NCI-H128 (cell line): ENCODE results near the gene PAPOLB.

Source experiments
- DNase-seq: peaks from one replicate; lab custom pipeline; 2025; ENCODE audit not compliant: unreplicated experiment; lab: John Stamatoyannopoulos, UW

PAPOLB gene

DNA sequence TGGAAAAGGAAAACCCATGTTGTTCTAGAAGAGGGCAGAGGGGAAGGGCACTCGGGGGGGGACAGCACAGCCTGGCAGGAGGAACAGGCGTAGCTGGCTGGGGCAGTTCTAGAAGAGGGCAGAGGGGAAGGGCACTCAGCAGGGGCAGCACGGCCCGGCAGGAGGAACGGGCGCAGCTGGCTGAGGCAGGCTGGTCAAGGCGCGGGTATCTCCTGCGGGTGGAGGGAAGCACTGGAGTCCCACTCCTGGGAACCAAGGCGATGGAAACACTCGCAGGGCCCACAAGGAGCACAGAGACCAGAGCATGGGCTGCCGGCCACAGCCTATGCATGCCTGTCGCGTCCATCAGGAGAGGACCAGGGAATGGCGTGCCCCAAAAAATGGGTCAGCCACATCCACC, 36.7 kb downstream of the PAPOLB start:
- no peak for DNase-seq

DNA sequence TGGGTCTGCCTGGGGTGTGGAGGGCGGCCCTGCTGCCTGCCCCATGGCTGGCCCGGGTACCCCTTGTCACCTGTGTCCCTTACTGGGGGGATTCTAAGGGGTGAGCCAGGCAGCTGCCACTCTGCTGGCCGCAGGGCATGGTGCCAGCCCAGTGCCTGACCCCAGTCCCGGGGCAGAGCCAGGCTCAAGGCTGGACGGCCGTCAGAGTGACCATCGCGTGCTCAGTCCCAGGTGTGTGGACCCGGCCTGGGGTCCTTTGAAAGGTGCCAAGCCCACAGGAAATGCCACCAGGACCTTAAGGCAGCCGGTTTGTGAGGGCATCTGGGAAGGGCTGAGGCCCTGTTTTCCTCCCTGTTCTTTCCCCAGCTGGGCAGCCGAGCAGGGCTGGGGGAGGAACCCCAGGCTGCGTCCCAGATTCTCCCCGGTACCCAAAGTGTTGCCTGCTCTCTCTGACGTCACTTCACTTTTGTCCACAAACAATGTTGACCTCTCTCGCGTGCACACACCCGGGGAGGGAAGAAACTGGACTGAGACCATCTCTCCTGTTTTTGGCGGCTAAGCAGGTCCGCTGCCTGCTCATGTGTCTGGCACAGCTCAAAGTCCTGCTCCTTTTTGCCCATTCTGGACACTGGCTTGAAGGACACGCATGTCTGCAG, 37.6 kb downstream of the PAPOLB start:
- DNase-seq, result no peak

DNA sequence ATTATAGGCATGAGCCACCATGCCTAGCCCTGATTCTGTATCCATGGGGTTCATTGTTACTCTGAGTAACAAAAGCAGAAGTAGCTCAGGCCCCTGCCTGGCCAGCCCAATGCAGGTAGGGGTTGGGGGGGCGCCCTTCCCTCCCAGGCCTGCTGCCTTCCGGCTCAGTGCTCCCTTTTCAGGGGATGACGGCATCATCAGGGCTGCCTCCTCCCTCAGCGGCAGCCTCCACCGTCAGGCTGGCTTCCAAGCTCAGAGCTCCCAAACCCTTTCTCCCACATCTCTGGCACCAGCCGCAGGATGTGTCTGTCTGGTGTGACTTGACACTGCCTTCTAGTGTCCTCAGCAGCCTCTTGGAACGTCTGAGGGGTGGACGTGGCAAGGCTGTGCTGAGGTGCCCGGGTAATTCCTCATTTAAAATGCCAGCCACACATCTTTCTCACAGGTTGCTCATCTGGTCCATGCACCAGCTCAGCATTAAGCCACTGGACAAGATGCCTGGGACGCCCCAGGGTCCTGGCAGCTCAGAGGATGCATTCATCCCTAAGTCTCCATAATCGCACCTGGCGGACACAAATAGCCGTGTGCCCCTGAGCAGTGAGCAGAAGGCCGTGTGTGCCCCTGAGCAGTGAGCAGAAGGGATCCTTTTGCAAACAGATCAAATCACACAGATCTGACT, 38.2 kb downstream of the PAPOLB start:
- DNase-seq, result no peak

DNA sequence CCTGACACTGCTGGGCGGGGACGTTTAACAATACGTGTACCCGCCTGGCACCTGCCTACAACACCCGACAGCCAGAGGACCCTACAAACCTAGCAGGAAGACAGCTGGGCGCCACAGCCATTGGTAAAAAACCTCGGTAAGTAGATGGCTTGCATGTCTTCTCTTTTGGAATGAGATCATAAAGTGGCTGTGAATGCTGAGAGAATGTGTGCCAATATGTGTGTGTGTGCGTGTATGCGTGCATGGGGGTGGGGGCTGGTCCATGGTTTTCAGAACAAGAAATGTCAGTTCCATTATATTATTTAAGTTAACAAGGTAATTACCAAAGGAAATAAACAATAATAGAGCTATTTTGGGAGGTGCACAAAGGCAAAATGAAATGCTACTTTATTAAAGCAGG, 39.2 kb downstream of the PAPOLB start:
- no peak for DNase-seq

DNA sequence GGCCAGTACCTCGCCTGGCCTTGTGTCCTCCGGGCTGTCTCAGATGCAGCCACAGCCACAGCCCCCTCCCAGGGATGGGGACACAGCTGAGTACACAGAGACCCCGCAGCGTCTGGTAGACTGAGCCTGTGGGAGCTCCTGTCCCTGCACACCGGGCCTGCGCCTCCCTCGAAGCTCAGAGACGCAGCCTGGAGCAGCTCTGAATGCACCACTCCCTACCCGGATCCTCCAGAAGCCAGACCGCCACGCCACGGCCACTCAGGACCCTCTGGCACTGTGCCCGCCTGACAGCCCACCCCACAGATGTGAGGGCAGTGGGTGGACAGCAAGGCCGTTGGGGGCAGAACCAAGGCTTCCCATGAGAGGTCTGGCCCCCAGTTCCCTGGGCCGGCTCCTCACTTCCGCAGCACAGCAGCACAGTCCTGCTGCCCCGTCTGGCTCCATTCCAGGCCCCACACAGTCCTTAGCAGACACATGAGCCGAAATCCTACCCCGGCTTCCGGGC, 40.8 kb downstream of the PAPOLB start:
- DNase-seq, result no peak

DNA sequence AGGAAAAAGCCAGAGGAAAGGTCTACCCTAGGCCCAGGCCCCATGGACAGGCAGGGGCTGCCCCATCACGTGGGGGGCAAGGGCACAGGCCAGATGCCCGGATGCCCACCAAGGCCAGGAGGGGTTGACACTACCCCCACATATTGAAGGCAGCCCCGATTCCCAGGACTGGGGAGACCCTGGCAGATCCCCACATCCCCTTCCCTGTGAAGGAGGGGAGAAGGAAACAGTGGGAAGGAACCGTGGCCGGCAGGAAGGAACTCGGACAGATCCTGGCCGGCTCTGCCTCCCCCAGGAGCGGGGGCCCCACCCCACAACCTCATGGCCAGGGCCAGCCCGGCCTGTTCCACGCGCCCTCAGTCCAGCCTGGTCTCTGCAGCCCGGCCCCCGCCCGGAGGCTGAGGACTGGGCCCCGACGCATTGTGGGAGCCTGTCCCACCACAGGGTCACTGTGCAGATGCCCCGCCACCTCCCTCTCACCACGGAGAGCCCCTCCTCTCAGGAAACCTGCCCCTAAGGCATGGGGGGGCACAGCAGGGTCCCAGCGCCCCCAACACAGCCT, 41.3 kb downstream of the PAPOLB start:
- DNase-seq, result no peak

DNA sequence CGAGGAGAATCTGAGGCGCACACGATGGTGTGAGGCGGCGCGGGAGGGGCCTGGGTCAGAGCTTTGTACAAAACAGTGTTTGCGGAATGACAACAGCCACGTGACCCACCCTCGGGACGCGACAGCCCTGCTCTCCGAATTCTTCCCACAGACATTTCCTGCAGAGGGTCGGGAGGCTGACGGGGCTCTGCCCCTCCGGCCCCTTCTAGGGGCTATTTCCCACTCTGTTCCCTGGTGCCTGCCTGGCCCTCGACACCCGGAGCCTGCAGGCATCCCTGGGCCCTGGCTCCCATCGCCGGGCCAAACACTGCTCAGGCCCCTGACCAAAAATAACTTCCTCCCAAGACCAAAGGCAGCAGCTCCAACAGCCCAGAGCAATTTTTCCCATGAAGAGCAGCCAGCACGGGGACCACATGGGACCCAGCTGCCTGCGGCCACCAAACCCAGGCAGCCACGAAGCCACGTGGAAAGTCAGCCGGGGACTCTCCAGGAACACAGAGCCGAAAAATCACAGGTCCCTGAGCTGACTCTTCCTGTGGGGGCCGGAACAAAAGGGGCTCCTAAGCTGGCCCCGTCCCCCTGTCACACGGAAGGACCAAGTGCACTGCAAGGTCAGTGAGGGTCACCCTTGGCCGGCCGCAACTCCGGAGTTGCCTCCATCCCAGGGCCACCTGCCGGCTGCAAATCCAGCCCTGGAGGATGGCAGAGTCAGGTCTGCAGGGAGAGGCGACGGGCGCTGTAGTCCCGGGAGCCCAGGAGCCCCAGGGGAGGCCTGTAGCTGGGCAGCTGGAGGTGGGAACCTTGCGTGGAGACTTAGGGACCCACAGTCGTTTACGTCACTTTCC, 42.0 kb downstream of the PAPOLB start:
- DNase-seq, result no peak

DNA sequence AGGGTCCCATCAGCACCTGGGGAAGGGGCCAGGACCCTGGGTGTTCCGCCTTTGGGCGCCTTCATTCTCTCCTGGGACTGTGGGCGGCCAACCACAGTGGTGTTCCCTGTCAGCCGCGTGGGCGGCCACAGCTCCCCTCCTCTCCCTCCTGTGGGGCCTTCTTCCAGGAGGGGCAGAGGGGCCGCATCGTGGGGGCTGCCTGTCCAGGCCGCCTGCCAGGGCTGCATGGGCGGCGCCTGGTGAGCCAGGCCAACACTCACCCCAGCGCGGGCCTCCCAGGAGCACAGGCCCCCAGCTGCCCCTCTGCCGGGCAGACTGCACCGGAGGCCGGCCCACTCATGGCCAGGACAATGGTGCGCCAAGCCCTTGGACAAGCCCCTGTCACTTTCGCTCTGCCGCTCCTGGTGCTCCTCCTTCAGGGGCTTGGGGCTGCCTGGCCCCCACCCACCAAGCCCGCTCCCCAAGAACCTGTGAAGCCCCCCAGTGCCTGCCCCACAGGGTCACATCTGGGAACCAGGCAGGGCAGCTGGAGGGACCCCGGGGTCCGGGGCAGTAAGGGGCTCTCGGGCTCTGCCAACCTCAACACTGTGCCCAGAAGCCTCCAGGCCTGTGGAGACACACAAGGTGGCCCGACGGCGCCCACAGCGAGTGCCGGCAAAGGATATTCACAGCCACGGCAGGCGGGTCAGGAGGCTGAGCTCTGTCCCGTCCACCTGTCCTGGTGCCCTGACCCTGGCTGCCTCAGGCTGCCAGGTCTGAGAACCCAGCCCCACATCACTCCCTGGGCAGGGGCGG, 43.6 kb downstream of the PAPOLB start:
- no peak for DNase-seq

DNA sequence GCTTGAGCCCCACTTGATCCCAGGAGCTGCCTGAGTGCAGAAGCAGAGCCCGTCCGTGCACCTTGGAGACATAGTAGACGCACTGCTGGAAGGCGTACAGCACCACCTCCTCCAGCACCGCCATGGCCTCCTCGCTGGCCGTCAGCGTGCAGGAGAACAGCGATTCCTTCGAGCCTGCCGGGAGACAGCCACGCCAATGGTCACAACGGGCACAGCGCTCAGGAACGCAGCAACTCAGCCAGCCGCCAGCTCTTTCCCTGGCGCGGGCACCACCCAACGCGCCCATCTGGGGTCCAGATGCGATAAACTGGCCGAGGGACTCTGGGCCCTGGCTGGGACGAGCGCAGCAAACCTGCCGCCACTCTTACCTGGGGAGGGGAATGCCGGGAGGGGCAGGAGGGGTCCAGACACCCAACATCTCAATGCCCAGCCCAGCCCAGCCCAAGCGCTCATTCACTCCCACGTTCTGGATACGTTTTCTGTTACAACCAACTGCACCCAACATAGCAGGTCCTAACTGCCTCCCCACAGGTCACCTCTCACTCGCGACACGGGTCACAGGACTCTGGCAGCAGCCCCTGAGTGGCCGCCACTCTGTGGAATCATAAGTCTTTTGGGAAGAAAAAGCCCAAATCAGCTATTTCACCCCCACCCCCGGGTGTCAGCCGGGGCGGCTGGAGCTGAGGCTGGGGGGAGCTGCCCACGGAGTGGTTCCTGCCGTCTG, 44.5 kb downstream of the PAPOLB start:
- DNase-seq, result no peak

DNA sequence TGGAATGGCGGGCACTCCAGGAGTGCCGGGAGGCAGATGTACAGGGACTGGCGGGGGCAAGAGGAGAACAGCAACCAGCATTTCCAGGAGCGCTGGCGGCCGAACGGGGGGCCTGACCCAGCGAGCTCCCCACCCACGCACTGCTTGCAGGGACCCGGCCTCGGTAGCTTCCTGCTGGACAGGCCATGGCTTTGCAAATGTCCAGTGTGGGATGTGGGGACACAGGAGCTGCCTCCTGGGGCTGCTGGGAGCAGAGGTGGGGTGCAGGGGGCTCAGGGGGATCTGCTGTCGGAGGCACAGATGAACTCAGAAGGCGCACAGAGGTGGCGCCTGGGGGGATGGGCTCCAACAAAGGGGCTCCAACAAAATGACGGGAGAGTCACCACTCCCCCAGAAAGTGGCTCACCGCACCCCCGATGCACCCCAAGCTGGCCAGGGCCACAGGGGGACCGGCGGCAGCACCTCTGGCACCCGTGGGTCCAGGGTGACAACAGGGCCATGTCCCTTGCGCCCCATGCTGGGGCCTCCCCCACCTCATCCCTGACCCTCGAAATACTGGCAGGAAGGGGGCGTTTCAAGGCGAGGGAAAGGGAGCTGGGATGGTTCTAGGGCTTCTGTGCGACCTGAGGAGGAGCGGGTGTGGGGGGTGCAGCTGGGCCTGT, 45.3 kb downstream of the PAPOLB start:
- no peak for DNase-seq

DNA sequence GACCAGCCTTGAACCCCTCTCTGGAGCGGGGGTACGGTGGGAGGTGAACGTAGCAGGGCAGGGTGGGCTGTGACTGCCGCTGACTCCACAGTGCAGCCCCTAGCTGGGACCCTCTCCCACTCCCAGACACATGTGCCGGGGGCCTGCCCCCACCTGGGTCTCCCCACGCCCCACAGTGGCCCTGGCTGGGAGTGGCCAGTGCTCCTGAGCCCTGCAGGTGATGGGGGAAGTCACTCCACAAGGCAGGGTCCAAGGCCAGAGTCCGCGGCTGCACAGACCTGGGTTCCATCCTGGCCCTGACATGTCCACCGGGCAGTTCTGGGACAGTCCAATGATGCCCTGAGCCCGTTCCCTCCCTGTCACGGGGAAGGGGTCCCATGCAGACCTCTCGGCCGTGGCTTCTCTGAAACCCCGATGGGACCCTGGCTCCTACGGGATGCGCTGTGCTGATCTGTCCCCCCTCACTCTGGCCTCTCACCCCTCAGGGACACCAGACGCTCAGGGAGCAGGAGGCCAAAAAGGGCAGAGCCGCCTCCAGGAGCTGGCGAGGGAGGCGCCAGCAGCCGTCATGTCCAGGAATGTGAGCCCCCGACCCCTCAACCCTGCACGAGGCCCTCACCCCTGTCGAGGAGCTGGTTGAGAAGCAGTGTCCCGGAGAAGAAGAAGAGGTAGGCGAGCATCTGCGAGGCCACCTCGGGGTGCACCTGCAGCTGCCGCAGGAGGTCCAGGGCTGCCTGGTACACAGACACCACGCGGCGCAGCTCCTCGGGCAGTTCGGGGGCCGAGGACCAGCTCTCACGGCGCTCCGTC, 46.0 kb downstream of the PAPOLB start:
- DNase-seq, result no peak

DNA sequence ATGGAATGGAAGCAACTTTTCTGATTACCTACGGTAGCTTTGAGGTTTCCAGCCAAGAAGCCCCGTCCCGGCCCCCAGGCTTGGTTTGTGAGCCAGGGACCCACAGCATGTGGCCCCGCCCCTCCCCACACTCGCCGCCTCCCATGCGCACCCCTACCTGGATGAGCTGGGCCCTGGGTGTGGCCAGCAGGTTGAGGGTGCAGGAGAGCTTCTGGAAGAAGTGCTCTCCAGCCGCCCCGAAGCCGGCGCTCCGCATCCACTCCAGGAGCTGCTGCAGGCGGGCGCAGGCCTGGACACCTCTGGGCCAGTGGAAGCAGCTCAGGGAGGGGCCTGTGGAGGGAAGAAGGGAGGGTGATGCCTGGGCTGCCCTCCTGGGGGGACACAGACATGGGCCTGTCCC, 46.7 kb downstream of the PAPOLB start:
- no peak for DNase-seq

DNA sequence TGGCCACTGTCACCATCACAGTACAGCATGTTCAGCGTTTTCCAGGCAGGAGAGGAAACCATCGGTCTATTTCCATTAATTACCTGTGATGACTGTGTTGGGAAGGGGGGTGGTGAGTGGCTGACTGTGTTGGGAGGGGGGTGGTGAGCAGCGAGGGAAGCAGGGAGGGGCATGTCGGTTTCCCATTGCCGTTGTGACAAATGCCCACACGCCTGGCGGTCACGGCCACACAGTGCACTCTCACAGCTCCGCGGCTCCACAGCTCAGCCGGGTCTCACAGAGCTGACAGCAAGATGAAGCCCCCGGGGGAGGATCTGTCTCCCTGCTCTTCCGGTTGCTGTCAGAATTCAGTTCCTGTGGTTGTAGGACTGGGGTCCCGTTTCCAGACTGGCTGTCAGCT, 47.4 kb downstream of the PAPOLB start:
- DNase-seq, result no peak

DNA sequence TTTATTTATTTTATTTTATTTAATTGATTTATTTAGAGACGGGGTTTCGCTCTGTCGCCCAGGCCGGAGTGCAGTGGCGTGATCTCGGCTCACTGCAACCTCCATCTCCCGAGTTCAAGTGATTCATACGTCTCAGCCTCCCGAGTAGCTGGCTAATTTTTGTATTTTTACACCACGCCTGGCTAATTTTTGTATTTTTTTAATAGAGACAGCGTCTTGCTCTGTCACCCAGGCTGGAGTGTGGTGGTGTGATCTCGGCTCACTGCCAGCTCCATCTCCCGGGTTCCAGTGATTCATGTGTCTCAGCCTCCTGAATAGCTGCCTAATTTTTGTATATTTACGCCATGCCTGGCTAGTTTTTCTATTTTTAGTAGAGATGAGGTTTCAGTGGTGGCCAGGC, 52.2 kb downstream of the PAPOLB start:
- DNase-seq, result no peak

DNA sequence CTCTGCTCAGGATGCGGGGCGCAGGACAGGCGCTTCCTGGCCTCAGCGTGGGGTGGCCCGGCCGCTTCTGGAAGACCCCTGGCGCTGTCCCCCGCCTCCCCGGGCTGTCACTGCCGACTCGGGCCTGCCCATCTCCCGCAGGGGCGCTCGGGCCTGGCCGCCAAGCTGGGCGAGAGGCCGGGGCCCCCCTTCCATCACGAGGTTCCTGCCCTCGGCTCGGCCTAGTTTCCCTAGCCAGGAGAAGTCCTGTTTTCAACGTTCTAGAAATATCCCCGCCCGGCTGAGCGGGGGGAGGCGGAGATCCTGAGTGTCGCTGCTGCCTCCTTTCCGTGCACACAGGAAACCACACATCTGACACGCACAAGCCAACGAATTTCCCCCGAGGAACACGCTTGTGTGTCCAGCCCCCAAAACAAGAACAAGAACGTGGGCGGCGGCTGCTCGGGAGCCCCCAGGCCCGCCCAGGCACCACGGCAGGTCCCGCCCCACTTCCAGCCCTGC, 52.7 kb downstream of the PAPOLB start:
- no peak for DNase-seq

DNA sequence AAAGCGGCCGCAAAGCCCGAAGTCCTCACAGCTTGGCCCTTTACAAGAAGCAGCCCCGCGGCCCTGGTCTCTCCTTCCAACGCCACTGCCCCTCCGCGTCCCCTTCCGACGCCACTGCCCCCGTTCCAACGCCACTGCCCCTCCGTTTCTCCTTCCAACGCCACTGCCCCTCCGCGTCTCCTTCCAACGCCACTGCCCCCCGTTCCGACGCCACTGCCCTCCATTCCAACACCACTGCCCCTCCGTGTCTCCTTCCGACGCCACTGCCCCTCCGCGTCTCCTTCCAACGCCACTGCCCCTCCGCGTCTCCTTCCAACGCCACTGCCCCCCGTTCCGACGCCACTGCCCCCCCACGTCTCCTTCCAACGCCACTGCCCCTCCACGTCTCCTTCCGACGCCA, 53.3 kb downstream of the PAPOLB start:
- no peak for DNase-seq

DNA sequence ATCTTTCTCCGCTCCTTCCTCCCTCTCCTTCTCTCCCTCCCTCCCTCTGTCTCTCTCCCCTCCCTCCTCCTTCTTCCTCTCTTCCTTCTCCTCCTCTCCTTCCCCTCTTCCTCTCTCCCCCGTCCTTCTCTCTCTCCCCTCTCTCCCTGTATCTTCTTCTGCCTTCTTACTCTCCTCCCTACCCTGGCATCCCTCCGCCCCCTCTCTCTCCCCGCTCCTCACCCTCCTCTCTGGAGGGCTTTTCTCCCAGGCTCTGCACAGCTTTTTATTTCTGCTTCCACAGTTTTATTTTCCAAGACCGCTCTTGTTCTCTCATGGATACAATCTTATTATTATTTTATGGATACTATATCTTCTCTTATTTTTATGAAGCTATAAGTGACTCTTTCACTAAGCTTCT, 53.8 kb downstream of the PAPOLB start:
- DNase-seq, result no peak
